Measurements from ENCODE around the gene NINJ2.

The NINJ2 gene

GRCh38 chr12:569091-569676 is 94.1 kb downstream of the NINJ2 start:
- DNase-seq (ENCODE audit: low spot score) = no peak

DNA sequence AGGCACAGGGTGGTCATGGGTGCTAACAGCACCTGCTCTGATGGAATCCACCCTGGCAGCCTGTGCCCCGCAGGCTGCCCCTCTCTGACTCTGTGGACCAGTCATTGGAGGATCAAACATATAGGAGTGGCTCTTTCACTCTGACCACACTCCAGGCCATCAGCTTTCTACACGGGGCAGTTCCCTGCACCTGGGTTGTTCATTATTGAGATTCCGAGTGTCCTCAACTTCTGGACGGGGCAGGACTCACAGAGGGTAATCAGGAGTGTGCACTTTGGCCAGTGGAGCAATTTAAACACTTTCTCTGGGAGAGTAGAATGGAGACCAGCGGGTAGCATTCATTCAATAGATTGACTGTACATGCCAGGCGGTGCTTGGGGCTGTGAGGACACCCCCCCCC is 94.8 kb downstream of the NINJ2 start:
- no peak for DNase-seq (ENCODE audit: low spot score)

DNA sequence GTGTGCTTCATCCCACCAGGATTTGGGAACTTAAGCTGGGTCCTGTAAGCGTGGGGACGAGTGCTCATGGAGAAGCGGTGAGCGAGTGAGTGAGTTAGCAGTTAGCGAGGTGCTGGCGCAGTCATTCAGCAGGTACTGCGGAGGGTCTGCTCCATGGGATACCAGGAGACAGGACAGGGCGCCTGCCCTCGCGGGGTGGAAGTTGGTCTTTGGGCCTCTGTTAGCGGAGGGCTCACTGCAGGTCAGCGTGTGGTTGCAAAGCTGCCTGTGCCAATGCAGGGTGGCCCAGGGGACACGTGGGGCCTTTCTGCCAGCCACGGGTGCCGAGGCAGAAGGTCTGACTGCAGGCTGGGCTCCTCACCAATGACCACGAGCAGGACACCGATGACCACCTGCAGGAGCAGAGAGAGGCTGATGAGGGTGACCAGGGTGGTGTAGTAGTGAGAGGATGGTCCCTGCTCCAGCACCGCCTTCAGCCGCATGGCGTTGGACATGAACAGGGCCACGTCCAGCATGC is 97.6 kb downstream of the NINJ2 start:
- no peak for DNase-seq (ENCODE audit: low spot score)

DNA sequence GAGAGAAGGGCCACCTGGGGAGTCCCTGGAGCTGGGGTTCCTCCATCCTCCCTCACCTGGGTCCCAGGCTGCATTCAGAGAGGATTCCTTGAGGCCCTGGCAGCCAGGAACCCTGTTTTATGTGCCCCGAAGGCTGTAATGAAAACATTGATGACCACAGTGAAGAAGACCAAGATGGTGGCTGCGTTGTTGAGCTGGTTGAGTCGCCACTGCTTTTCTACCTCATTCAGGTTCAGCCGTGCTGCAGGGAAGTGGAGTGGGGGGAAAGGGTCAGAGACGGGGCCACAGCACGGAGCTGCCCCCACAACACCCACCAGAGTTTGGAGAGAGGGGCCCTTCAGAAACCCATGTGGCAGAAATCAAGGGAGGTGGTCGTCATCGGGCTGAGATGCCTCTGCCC is 98.1 kb downstream of the NINJ2 start:
- DNase-seq (ENCODE audit: low spot score) = no peak

- DNase-seq (ENCODE audit: low spot score) = no peak
Measured at GRCh38 chr12:563787-564298, 99.4 kb downstream of the NINJ2 start.

- no peak for DNase-seq (ENCODE audit: low spot score)
Measured at GRCh38 chr12:563250-563781, 99.9 kb downstream of the NINJ2 start.

- no peak for DNase-seq (ENCODE audit: low spot score)
Measured at GRCh38 chr12:562634-563033, 100.6 kb downstream of the NINJ2 start.

DNA sequence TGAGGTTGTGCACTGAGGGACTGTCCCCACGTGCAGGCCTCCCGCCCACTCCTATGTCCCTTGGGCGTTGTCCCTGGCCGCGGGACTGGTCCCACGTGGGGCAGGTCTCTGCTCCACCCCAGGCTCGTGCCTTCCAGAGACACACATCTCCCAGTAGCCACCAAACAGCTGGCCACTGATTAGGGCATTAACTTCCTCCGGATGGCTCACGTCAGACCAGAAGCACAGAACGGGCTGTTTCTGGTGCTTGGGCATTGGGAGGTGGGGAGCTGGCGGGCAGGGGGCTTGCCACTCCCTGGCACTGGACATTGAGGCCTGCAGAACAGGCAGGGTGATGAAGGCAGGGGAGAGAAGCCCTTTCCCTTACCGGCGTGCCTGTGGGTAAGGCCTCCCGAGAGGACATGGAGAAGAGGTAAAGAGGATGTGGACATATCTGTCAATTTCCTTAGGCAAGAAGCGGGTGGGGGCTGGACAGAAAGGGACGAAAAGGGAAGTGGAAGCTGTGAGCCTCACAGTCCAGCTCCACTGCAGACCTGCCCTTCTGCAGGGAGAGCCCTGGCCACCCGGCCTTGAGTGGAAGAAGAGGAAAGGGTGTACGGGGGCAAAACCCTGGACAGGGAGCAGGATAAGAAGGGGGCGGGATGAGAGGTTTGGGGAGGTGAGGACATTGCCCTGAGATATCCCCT is 101.2 kb downstream of the NINJ2 start:
- no peak for DNase-seq (ENCODE audit: low spot score)

DNA sequence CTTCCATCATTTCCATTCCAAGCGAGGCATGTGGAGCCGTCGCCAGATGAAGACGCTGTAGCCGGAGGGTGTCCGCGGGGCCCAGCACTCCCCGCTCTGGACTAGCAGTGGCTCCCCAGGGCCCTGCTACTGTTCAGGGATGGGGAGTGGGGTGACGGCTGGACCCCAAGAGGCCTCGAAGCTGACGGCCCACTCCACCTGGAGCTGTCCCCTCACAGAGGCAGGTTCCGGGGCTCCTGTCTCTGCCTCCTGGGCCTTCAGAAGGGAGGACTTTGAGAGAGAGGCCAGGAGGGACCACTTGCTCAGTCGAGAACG is 101.9 kb downstream of the NINJ2 start:
- DNase-seq (ENCODE audit: low spot score) = no peak

DNA sequence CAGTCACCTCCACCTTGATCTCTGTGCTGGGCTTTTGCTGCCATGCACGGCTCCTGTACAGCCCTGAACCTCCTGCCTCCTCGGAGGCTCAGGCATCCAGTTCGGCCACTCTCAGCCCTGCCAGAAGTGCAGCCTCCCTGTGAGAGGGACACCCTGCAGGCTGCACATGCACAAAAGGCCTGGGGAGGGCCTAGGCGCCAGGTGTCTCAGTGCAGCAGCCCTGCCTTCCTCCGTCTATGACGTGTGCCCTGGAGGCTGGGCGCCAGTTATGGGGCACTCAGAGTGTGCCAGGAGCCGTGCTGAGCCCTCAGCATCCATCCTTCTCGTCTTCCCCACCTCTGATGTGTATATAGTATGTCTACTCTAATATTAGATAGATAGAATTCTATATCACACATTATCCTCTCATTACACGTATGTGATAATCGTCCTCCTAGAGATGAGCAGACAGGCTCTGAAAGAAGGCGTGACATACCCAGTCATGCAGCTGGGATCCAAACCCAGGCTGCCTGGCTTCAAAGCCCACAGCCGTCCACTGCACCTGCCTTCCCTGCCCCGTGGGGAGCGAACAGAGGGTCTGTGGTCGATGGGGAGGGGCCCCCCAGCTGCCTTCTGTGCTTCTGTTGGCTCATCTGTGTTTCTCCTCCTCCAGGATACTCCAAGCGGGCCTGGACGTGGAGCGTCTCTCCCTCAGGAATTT is 102.4 kb downstream of the NINJ2 start:
- no peak for DNase-seq (ENCODE audit: low spot score)

- DNase-seq (ENCODE audit: low spot score) = no peak
Measured at GRCh38 chr12:559906-560455, 103.3 kb downstream of the NINJ2 start.

- no peak for DNase-seq (ENCODE audit: low spot score)
Measured at GRCh38 chr12:559208-559905, 103.9 kb downstream of the NINJ2 start.

DNA sequence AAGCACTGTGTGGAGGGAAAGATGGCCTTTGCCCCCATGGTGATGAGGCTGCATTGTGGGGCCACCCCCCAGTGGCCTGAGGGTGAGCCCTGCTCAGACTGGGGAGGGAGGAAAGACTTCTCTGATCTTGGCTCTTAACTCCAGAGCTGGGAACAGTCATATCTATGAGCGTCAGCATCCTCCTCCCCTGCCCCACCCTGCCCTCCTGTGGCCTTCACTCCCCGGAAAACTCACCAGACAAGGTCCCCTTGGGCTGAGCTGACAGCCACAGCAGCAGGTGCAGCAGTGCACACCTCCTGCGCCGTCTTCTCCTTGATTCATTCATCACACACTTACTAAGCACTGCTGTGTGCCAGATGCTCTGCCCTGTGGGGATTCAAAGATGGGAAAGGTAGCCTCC is 104.7 kb downstream of the NINJ2 start:
- no peak for DNase-seq (ENCODE audit: low spot score)

GRCh38 chr12:556498-556897 is 106.7 kb downstream of the NINJ2 start:
- no peak for DNase-seq (ENCODE audit: low spot score)

DNA sequence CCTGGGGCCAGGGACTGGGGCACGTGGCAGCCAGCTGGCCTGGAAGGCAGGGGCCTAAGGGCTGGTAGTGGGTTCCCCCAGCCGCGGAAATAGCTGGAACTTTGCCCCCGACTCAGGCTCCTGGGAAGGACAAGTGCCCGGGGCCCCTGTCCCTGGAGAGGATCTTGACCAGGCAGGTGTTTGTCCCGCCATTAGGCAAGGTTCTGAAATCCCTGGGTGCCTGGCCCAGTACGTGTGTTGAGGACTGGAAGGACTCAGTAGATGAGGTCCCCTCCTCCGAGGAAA is 109.3 kb downstream of the NINJ2 start:
- DNase-seq (ENCODE audit: low spot score) = no peak

GRCh38 chr12:553216-554000 is 109.8 kb downstream of the NINJ2 start:
- no peak for DNase-seq (ENCODE audit: low spot score)

DNA sequence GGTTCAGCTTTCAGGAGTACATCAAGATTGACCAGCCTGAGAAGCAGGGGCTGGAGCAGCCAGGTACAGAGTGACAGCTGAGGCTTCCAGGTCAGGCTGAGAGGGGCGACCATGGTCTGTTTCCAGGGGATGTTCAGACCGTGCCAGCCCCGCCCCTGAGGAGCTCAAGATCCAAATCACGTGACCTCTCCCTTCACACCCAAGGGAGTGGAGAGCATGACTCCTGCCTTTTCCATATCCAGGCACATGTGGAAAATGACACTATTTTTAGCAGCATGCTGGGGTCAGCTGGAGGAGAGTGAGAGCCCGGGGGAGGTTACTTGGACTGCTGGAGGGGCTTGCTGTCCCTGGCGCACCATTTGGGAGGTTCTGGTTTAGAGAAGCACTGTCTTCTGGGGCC is 110.8 kb downstream of the NINJ2 start:
- DNase-seq (ENCODE audit: low spot score) = no peak

- DNase-seq (ENCODE audit: low spot score) = no peak
Measured at GRCh38 chr12:550473-551260, 112.6 kb downstream of the NINJ2 start.

GRCh38 chr12:549476-550082 is 113.7 kb downstream of the NINJ2 start:
- DNase-seq (ENCODE audit: low spot score) = no peak

DNA sequence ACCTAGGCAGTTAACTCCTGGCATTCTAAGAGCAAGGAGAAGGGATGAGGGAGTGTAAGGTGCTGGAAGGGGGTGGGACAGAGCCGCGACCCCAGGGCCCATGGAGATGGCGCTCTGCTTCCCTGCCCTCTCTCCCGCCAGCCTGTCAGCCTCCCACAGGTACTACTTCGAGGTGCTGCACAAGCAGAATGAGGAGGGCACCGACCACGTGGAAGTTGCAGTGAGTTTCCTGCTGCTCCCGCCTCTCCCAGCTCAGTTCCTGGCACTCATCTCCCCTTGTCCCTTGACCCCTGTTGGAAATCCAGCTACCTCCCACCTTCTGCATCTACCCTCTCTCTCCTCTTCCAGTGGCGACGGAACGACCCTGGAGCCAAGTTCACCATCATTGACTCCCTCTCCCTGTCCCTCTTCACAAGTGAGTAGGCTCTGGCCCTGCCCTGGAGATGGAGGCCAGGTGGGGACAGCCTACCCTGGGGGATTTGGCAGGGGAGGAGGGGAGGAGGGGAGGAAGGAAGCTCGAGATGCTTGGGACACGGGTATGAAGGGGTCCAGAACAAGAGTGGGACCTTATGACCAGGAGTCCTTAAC is 115.3 kb downstream of the NINJ2 start:
- DNase-seq (ENCODE audit: low spot score) = no peak
